Effector memory CD8-positive, alpha-beta T cell (primary cell): ENCODE measurements around the gene DOCK3.
"Not testable (repeated sequence)": the region's sequence is repeated elsewhere in the genome, so short reads cannot be mapped to it uniquely, and the experiment has no call there.

Source experiments
- ATAC-seq: fragments of 150-1000 bp; cut with Tn5 transposase; replicated peaks from 2 replicates; pipeline ENCODE4 v1.10.0; 2021; ENCODE audit warnings: mild to moderate bottlenecking, moderate library complexity
- DNase-seq, 3 experiments: peaks; one replicate each; pipeline ENCODE4 v3.0.0; 2021
- H3K27ac Mint-ChIP-seq, 2 donors: one replicate each; pipeline ENCODE4 v1.8.0; 2022; ENCODE audit warnings: mild to moderate bottlenecking in 2 of 2, mixed read lengths in 2 of 2, moderate library complexity in 2 of 2
- H3K27me3 Mint-ChIP-seq, 2 donors: one replicate each; pipeline ENCODE4 v1.8.0; 2022; ENCODE audit warnings: mixed read lengths in 2 of 2
- H3K36me3 Mint-ChIP-seq: one replicate; pipeline ENCODE4 v1.8.0; 2022; ENCODE audit warnings: mild to moderate bottlenecking, moderate library complexity, mixed read lengths; ENCODE audit not compliant: insufficient read depth
- H3K4me1 Mint-ChIP-seq, 2 donors: one replicate each; pipeline ENCODE4 v1.8.0; 2022; ENCODE audit warnings: low read depth in 2 of 2, mixed read lengths in 2 of 2
- H3K4me3 Mint-ChIP-seq, 2 donors: one replicate each; pipeline ENCODE4 v1.8.0; 2022; ENCODE audit warnings: mild to moderate bottlenecking in 2 of 2, mixed read lengths in 2 of 2, moderate library complexity in 2 of 2
- H3K9me3 Mint-ChIP-seq, 2 donors: one replicate each; pipeline ENCODE4 v1.8.0; 2022; ENCODE audit warnings: mixed read lengths in 2 of 2

The DOCK3 gene

GRCh38 chr3:51271172-51271571 lies 596.4 kb downstream of the DOCK3 start:
- no peaks in the 10 kb centered on the region for H3K36me3 Mint-ChIP-seq
- no peak for DNase-seq
- H3K27me3 Mint-ChIP-seq = peaks cover 0 to 3% of the 10 kb centered on the region in 2 donors
- H3K4me1 Mint-ChIP-seq = peaks cover 9 to 14% of the 10 kb centered on the region in 2 donors
- ATAC-seq = peak; percentile 29
- H3K4me3 Mint-ChIP-seq = no peak overlapping the region
- peaks cover 0 to 1% of the 10 kb centered on the region in 2 donors for H3K9me3 Mint-ChIP-seq
- H3K27ac Mint-ChIP-seq = peak overlapping the region in 1 of 2 donors; percentile 83

DNA sequence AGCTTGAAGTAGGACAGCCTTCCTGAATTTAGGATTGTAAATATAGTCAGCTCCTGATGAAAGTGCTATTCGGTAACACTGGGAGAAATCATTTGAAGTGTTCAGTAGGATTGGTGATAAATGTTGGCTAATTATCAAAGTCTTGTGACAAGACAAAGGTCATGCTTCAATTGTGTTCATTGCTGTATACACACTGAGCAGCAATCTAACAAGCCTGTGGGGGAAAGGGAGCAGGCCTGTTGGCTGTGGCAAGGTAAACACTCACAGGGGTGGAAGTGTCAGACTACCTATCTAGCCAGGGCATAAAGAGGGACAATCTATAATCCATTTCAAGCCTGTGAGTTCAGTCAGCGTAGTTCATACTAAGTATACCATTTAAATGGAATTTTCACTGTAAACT lies 599.3 kb downstream of the DOCK3 start:
- Mint-ChIP-seq H3K4me1 (peaks cover 9 to 14% of the 10 kb centered on the region in 2 donors), H3K27ac (peak overlapping the region in 1 of 2 donors; percentile 22), H3K4me3 (no peak overlapping the region), H3K27me3 (peaks cover 9 to 11% of the 10 kb centered on the region in 2 donors), H3K36me3 (no peaks in the 10 kb centered on the region), H3K9me3 (no peaks in the 10 kb centered on the region)
- DNase-seq (no peak), ATAC-seq (no peak)

DNA sequence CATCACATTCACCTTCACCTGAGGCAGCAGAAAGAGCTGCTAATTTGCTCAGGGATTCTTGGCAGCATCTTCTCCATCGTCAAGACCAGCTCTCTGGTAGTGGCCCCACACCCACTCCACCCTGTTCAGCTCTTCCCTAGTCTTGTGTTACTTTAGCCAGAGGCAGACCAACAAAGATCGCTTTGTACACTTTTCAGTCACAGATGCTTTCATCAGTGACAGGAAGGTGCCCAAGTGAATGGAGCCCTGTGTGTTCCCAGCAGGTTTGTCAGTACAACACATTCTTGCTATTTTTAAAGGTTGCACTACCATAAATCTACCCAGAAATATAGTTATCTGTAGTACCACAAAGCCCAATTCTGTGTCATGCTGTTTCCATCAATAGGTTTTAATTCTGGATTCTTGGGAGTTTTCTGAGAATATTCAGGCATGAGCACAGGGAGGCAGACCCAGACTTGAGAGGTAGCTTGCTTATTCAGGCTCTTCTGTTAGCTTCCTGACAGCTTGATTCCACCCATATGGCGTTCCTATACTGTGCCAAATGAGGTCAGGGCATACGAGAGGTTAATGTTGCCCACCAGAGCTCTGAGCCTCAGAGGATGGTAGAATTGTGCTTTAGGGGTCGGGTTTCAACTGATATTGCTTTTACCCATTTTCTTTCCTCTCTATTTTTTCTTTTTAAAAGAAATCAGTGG lies 600.5 kb downstream of the DOCK3 start:
- no peaks in the 10 kb centered on the region for H3K9me3 Mint-ChIP-seq
- H3K4me3 Mint-ChIP-seq = no peak overlapping the region
- peaks cover 9 to 11% of the 10 kb centered on the region in 2 donors for H3K4me1 Mint-ChIP-seq
- peaks cover 3% of the 10 kb centered on the region for H3K36me3 Mint-ChIP-seq
- H3K27ac Mint-ChIP-seq = no peak overlapping the region
- DNase-seq (no peak), ATAC-seq (no peak)
- H3K27me3 Mint-ChIP-seq = peaks cover 11 to 14% of the 10 kb centered on the region in 2 donors

DNA sequence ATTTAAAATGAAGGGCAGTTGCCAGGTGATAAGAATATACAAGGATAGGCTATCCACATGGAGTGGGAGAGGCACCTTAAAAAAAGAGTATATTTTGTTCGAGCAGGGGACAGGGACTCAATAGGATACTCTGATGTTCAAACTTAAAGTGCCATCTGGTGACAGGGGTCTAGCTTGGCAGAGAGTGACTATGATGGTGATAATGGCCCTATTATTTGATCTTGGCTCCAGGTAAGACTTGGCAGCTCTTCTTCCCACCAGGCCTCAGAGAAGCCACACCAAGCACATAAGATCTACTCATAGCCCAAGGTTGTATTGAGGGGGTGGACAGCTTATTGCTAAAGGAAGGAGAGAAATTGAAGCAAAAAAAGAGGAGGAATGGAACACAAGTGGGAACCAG lies 601.3 kb downstream of the DOCK3 start:
- peaks cover 11 to 14% of the 10 kb centered on the region in 2 donors for H3K27me3 Mint-ChIP-seq
- ATAC-seq = no peak
- H3K27ac Mint-ChIP-seq = peak overlapping the region in 1 of 2 donors; percentile 22

DNA sequence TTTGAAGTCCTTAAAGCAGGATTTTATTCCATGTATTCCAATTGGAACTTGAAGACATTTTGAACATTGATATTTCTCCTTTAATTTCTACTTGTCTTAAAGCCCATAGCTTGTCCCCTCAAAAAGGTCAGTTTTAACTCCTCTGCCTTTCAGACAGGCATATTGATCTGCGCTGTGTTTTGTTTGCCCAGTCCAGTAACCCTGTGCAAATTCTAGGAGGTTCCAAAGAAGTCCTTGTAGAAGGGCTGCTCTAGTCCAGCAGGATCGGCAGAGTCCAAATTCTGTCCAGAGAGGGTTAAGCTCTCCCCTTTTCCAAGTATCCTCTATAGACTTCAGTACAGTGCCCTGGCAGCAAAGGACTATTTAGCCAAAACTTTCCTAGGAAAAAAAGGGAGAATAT lies 604.7 kb downstream of the DOCK3 start:
- Mint-ChIP-seq H3K27ac (no peak overlapping the region), H3K36me3 (peaks cover 3% of the 10 kb centered on the region), H3K4me1 (no peaks in the 10 kb centered on the region), H3K4me3 (no peak overlapping the region), H3K9me3 (no peaks in the 10 kb centered on the region), H3K27me3 (peaks cover 20% of the 10 kb centered on the region in 2 donors)
- no peak for ATAC-seq
- no peak for DNase-seq

More for the DNA sequence above, 601.3 kb downstream of the DOCK3 start:
- DNase-seq = no peak
- H3K4me3 Mint-ChIP-seq = no peak overlapping the region
- H3K36me3 Mint-ChIP-seq = peaks cover 3% of the 10 kb centered on the region
- peaks cover 3% of the 10 kb centered on the region in 2 donors for H3K4me1 Mint-ChIP-seq
- no peaks in the 10 kb centered on the region for H3K9me3 Mint-ChIP-seq

- DNase-seq = no peak
- H3K4me3 Mint-ChIP-seq = no peak overlapping the region
- no peaks in the 10 kb centered on the region for H3K4me1 Mint-ChIP-seq
- H3K27ac Mint-ChIP-seq = no peak overlapping the region
- H3K36me3 Mint-ChIP-seq = peaks cover 3% of the 10 kb centered on the region
- no peaks in the 10 kb centered on the region for H3K9me3 Mint-ChIP-seq
- ATAC-seq = no peak
- peaks cover 26 to 28% of the 10 kb centered on the region in 2 donors for H3K27me3 Mint-ChIP-seq
Observed at GRCh38 chr3:51280176-51280575, 605.4 kb downstream of the DOCK3 start.

DNA sequence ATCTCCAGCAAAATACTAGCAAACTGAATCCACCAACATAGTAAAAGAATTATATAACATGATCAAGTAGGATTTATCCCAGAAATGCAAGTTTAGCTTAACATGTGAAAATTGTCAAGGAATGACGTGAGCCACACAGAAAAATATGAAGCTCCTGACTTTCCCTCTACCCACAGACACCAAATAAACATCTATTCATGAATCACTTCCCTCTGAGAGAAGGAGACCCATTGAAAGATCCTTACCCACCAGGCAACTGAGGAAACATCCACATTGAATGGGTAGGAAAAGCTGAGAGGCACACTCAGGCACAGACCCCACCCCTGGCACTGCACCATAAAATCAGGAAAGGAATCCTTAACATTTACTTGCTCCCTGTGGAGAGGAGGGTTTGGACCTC lies 608.2 kb downstream of the DOCK3 start:
- Mint-ChIP-seq H3K36me3 (peaks cover 3% of the 10 kb centered on the region), H3K27ac (no peak overlapping the region), H3K4me1 (no peaks in the 10 kb centered on the region), H3K9me3 (peaks cover 0 to 5% of the 10 kb centered on the region in 2 donors), H3K4me3 (no peak overlapping the region), H3K27me3 (peaks cover 23 to 35% of the 10 kb centered on the region in 2 donors)
- no peak for ATAC-seq
- no peak for DNase-seq

GRCh38 chr3:51283421-51283820 lies 608.7 kb downstream of the DOCK3 start:
- Mint-ChIP-seq H3K27me3 (peaks cover 21 to 35% of the 10 kb centered on the region in 2 donors), H3K27ac (no peak overlapping the region), H3K36me3 (peaks cover 3% of the 10 kb centered on the region), H3K9me3 (peaks cover 0 to 5% of the 10 kb centered on the region in 2 donors), H3K4me1 (no peaks in the 10 kb centered on the region), H3K4me3 (no peak overlapping the region)
- no peak for DNase-seq
- ATAC-seq = no peak

DNA sequence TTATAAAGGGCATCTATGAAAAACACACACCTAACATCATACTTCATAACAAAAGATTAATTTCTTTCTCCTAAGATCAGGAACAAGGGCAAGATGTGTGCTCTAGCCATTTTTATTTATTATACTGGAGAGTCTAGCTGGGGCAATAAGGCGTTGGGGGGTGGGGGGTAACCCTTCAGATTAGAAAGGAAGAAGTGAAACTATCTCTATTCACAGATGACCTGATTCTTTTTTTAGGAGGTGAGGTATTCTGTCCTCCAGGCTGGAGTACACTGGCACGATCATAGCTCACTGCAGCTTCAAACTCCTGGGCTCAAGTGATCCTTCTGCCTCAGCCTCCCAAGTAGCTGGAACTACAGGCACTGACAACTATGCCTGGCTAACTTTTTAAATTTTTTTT lies 620.9 kb downstream of the DOCK3 start:
- Mint-ChIP-seq H3K4me1 (no peaks in the 10 kb centered on the region), H3K27ac (no peak overlapping the region), H3K27me3 (no peaks in the 10 kb centered on the region), H3K9me3 (peaks cover 0 to 11% of the 10 kb centered on the region in 2 donors), H3K36me3 (no peaks in the 10 kb centered on the region), H3K4me3 (no peak overlapping the region)
- ATAC-seq = no peak
- no peak for DNase-seq

GRCh38 chr3:51297333-51297732 lies 622.6 kb downstream of the DOCK3 start:
- ATAC-seq = no peak
- Mint-ChIP-seq H3K27me3 (no peaks in the 10 kb centered on the region), H3K9me3 (peaks cover 0 to 5% of the 10 kb centered on the region in 2 donors), H3K27ac (no peak overlapping the region), H3K4me3 (no peak overlapping the region), H3K36me3 (no peaks in the 10 kb centered on the region), H3K4me1 (no peaks in the 10 kb centered on the region)
- DNase-seq = no peak

GRCh38 chr3:51304230-51304629 lies 629.5 kb downstream of the DOCK3 start:
- DNase-seq (no peak), ATAC-seq (no peak)
- H3K4me3 Mint-ChIP-seq = no peak overlapping the region
- no peaks in the 10 kb centered on the region for H3K4me1 Mint-ChIP-seq
- peaks cover 0 to 14% of the 10 kb centered on the region in 2 donors for H3K27me3 Mint-ChIP-seq
- H3K36me3 Mint-ChIP-seq = no peaks in the 10 kb centered on the region
- peaks cover 5 to 6% of the 10 kb centered on the region in 2 donors for H3K9me3 Mint-ChIP-seq
- H3K27ac Mint-ChIP-seq = no peak overlapping the region

DNA sequence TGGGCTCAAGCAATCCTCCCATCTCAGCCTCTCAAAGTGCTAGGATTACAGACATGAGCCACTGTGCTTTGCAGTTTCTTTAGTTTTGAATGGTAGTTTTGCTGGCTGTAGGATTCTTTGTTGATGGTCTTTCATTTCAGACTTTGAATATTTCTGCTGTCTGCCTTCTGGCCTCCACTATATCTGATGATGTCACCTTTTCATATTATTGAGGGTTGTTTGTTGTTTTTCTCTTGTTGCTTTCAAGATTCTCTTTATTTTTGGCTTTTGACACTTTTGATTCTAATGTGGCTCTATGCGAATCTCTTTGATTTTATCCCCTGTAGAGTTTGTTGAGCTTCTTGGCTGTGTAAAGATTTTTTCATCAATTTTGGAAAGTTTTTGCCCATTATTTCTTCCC lies 631.4 kb downstream of the DOCK3 start:
- Mint-ChIP-seq H3K4me3 (no peak overlapping the region), H3K4me1 (no peaks in the 10 kb centered on the region), H3K27ac (no peak overlapping the region), H3K36me3 (no peaks in the 10 kb centered on the region), H3K27me3 (peaks cover 0 to 14% of the 10 kb centered on the region in 2 donors), H3K9me3 (peaks cover 5 to 6% of the 10 kb centered on the region in 2 donors)
- no peak for DNase-seq
- ATAC-seq = no peak

DNA sequence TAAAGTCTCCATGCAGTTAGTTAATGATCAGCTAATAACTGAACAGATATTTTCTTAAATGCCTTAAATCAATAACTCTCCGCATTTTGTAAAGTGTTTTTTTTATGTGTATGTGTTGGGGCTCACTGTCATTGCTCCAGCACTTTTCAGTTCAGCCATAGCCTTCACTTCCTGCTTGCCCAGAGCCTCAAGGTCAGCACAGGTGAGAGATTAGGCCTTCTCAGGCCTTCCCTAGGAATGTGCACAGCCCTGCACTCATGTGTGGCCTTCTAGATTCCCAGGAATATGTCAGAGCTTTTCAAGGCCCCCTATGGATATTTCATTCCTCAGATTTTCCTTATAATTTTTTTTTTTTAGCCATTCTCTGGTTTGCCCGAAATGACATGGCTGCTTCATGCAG lies 632.7 kb downstream of the DOCK3 start:
- H3K9me3 Mint-ChIP-seq = peaks cover 0 to 6% of the 10 kb centered on the region in 2 donors
- H3K4me3 Mint-ChIP-seq = no peak overlapping the region
- no peaks in the 10 kb centered on the region for H3K4me1 Mint-ChIP-seq
- H3K36me3 Mint-ChIP-seq = no peaks in the 10 kb centered on the region
- H3K27ac Mint-ChIP-seq = no peak overlapping the region
- H3K27me3 Mint-ChIP-seq = peaks cover 0 to 14% of the 10 kb centered on the region in 2 donors
- ATAC-seq (no peak), DNase-seq (no peak)

GRCh38 chr3:51307945-51308607 lies 633.3 kb downstream of the DOCK3 start:
- not testable (repeated sequence) for H3K4me3 Mint-ChIP-seq, H3K36me3 Mint-ChIP-seq, H3K4me1 Mint-ChIP-seq, H3K27ac Mint-ChIP-seq, ATAC-seq, DNase-seq, H3K9me3 Mint-ChIP-seq
- H3K27me3 Mint-ChIP-seq = peaks cover 0 to 14% of the 10 kb centered on the region in 2 donors
